CD4-positive, alpha-beta T cell treated with Interferon alpha-2 for 1 hour (primary cell): ENCODE data around the gene TMEM178B.

ENCODE experiments used
- DNase-seq, 2 donors: peaks; one replicate each; pipeline ENCODE4 v3.0.0-alpha.2; 2020 to 2022

Gene TMEM178B

GRCh38 chr7:141436575-141437075 is 362.8 kb downstream of the TMEM178B start:
- no peak for DNase-seq

DNA sequence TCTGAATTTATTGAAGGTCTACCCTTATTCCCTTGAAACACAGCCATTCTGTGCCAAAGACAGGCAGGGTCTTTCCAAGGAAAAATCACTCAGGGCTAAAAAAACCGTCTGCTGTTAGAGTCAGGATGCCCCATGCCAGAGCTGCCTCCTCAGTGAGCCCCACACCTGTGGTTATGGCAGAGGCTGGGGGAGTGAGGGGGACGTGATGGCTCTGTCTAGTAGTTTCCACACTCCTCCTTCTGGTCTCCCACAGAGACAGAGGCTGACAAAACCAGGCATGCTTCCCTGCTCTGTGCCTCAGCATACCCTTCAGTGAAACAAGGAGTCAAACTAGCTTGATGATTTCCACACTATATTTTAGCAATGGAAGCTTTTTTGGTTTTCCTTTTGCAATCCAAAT is 365.3 kb downstream of the TMEM178B start:
- DNase-seq = no peak

GRCh38 chr7:141439776-141440175 is 365.9 kb downstream of the TMEM178B start:
- DNase-seq = no peak

- no peak for DNase-seq
These were observed 368.2 kb downstream of the TMEM178B start for GRCh38 chr7:141441837-141442627.

DNA sequence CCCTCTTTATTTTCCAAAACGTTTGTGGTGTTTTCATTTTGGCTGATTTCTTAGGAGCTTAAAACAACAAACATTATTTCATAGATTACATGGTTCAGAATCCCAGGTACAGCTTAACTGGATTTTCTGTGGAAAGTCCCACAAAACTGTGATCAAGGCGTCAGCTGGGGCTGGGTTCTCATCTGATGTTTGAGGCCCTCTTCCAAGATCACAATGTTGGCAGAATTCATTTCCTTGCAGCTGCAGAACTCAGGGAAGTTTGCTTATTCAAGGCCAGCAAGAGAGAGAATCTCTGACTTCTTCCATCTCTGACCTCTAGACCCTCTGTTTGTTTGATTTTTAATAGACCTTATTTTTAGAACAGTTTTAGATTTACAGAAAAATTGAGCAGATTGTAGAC is 368.9 kb downstream of the TMEM178B start:
- DNase-seq = no peak

GRCh38 chr7:141444961-141445360 is 371.1 kb downstream of the TMEM178B start:
- DNase-seq = no peak

DNA sequence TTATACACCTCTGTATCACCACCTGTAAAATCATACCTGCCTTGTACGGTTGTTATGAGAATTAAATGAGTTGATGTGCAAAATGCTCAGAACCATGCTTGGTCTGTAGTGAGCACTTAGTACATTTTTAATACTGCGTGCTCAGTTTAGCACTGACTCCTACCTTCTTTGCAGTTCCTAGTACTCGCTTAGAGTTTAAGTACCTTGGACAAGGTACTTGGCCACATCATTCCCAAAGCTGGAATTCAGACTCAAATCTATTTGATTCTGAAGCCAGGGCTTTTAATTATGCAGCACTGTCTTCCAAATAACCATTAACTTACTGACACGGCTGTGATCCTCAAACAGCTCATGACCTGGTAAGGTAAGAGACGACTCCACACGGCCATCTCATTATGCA is 377.4 kb downstream of the TMEM178B start:
- DNase-seq = no peak

DNA sequence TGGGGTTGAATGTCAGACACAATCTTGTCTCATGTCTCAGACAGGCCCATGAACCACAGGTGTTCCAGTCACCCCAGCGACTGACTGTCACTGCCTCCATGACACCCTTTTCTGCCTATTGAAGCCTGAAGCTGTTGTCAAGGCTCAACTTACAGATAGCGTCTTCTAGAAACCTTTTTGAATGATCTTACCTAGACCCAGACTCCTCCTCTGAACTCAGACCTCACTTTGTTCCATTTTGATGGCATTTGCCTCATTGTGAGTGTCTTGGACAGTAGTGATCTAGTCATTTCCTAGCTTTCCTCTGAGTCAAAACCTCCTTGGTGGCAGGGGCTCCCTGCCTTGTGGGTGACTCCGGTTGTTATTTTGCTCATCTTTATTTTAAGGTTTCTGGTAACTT is 379.0 kb downstream of the TMEM178B start:
- no peak for DNase-seq

- no peak for DNase-seq
These were observed 380.5 kb downstream of the TMEM178B start for GRCh38 chr7:141454338-141454737.

GRCh38 chr7:141455723-141456122 is 381.9 kb downstream of the TMEM178B start:
- DNase-seq = no peak

GRCh38 chr7:141456298-141456697 is 382.4 kb downstream of the TMEM178B start:
- no peak for DNase-seq

DNA sequence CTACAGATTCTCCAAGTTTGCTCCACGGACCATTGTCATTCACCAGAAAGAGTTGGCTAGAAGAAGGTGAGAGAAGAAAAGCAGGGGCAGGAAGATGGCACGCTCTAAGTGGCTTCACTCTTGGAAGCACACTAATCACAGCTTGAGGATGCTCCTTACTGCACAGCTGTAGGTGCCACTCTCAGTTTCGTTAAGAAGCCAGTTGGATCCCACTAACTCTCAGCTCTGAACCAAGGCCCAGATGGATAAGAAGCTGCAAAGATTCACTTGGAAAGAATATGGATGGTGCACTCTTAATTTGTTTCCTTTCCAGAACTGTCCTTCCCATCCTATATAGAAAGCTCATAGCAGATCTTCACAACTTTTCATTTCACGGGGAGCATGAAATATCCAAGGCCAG is 382.8 kb downstream of the TMEM178B start:
- DNase-seq = no peak

DNA sequence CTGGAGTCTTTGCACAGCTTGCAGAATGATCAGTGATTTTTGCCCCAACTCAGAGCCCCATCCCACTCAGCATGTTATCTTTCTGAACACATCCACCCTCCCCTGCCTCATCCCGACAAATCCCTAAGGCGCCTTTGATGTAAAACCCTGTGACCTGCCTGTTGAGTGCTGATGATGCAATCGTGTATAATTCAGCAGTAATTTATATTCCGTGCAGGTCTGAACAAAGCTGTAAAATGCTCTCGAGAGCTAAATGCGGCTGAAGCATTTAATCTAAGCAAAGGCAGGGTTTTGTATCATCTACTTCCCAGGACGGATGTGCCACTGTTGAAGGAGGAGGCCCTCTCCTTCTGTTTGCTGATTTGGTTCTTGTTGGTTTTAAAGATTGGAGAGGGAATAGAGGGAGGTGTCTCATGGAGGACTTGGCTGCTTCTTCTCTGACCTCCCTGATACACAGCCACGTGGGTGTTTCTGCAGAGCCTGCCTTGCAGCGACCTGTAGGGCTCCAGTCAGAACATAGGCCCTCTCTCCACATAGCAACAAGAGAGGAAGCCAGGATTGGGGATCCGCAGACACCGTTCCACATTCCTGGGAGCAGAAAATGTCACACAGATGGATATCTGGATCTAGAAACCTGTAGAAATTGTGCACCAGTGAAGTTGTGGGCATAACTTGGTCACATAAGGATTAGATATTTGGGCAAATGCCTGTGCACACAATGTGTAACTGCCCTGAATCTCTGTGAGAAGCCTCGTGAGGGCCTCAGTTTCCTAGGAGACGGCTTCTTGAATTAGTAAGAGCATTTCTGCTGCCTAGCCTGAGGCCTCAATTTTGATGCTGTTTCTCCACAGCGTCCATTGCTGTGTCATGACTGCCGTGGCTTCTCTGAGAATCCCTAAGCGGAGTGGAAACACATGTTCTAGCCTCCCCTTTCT is 387.2 kb downstream of the TMEM178B start:
- DNase-seq = no peak

DNA sequence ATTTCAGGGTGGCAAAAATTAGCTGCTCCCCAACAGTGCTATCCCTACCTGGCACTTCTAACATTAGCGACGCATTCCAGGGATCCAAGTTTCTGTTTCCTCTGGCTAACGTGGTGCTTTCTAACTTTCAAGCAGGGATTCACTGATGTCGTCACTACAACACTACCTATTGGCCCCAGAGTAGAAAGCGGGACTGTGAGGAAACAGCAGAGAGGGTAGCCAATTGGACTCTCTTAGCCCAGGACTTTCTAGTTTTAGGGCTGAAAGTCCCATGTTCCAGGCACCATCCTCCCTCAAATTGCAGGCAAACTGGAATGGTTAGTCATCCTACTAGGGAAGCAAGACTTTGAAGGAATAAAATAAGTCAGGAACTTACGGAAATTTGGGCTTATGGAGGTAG is 388.1 kb downstream of the TMEM178B start:
- no peak for DNase-seq

DNA sequence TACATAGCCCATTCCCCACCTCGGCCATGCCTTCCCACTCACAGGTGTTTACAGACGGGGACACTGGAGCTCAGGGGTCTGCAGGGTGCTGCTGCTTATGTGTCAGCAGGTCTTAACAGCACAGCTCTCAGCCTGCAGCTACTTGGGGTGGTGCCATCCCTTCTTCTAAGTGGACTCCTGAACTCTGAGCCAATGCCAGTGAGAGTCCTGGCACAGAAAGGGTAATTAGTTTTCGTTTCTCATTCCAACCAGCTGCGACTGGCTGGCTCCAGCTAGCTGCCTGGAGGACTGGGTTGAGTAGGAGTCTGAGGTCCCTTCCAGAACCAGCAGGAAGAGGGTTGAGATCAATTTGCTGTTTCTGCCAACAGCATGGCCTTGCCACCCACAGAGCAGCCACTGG is 389.1 kb downstream of the TMEM178B start:
- DNase-seq = no peak

DNA sequence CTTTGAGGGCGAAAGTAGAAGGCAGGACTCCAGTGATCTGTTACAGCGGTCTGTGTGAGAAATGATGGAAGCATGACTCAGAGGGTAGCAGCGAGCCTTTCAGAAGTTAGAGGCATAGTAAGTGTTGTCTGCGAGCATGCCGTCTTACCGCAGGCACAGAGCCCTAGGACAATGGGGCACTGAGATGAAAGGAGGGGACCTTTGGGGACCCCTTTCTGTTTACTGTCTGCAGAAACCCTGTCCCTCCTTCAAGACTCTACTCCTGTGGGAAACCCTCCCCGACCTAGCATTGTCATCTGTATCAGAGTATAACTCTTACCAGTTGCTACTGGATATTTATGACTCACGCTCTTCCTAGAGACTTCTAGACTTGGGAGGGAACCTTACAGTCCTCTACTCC is 390.1 kb downstream of the TMEM178B start:
- no peak for DNase-seq

GRCh38 chr7:141464551-141464950 is 390.7 kb downstream of the TMEM178B start:
- DNase-seq = no peak

GRCh38 chr7:141466151-141466904 is 392.5 kb downstream of the TMEM178B start:
- DNase-seq = no peak

GRCh38 chr7:141468341-141468740 is 394.5 kb downstream of the TMEM178B start:
- DNase-seq = no peak

- no peak for DNase-seq
These were observed 401.8 kb downstream of the TMEM178B start for GRCh38 chr7:141475679-141476078.

DNA sequence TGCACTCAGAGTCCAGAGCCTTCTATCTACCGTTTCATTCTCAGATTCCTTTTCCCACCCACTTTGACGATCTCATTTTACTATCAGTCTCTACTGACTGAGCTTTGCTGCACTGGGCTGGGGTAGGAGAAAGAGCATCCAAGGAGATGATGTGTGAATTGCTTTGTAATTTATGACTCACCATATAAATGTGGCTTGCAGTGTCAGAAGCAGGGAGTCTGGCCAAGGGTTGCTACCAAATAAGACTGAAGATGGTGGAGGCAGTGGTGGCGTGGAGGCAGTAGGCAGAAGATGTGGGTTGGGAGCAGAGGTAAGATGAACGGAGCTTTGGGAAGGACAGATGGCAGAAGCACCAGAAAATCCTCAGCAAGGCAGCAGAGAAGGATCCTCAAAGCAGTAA is 404.0 kb downstream of the TMEM178B start:
- DNase-seq = no peak

DNA sequence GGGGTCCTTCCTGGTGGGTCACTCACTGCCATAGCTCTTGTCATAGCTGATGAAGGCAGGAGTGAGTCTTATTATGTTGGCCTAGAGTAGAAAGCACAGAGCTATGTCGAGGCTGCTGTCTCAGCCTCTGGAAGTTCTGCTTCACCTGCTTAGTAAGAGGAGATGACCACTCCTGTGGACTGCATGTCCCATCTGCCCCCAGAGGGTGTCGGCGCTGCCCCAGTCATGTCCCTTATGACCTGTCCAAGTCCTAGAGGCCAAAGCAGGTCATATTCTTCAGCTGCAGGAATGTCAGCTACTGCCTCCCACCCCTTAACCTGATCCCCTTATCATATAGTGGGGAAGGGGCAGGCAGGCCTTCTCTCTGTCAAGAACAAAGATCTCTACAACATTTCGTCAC is 405.0 kb downstream of the TMEM178B start:
- no peak for DNase-seq

DNA sequence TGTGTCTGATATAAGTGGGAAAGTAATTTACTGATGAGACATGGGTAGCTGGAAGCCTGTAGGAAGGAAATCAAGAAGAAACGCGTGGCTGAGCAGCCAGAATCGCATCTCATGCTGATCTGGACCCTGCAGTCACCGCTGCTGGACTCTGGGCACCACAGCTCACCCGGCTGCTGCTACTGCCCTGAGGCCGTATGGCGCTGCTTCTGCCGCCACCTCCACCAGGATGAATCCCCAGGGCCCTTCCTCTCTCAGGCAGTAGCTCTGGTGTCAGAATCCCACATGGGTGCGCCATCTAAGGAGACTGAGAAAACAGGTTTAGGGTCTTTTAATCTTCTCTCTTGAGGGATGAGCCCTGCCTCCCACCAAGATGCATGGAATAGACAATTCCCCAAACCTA is 407.1 kb downstream of the TMEM178B start:
- DNase-seq = no peak
